ENCODE measurements around the gene ATXN2. TPM values are rescaled to one million over a fixed set of nuclear protein-coding genes. Genes with fewer than 3 reads are reported as not detected.
"Not testable (repeated sequence)": the region's sequence is repeated elsewhere in the genome, so short reads cannot be mapped to it uniquely, and the experiment has no call there.

ATXN2 gene
- total RNA-seq, 1 experiment from 2014 or later = 20.7 TPM

DNA sequence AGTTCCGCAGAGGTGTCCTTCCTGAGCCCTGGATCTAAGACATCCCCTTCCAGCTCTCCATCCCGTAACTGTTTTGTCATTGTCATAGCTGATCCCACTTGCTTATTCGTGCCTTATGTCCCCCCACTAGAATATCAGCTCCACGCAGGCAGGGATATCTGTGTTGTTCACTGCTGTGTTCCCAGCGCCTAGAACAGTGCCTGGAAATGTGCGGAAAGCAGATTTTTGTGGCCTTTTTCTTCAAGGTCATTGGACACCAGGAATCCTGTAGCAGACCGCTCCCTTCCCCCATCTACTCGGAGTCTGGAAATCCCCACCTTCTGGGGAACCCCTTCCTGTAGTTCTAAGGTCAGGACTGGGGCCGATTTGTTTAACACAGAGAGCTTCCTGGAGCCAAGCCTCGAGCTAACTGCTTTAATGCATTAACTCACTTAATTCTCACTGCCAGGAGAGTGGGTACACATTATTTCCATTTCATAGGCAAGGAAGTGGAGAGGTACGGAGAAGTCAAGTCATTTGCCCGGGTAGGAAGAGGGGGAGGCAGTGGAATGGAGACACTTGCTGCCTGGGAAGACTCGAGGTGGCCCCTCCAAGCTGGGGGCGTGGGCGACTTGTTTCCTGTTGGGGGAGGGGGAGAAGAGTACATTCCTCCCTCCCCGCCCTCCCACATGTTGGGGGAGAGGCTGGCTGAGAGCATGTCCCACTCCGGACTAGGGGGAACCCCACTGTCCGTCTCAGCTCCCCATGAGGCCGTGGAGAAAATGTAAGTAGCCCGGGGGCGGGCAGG, 194.6 kb downstream of the ATXN2 start:
- peak; percentile 46 for DNase-seq (ENCODE audit: low read depth)

- DNase-seq (ENCODE audit: low read depth) = not testable (repeated sequence)
Observed at GRCh38 chr12:111402490-111402824, 196.7 kb downstream of the ATXN2 start.

Other genes starting within 250 kb of the ATXN2 start
- gene PHETA1, start 230.2 kb downstream of the ATXN2 start, total RNA-seq (2014; rRNA removed; shearing (Covaris generic)) = 2.3 and 3.9 TPM in 2 replicates
- 31.5 and 48.6 TPM in 2 replicates for gene SH2B3, start 193.4 kb downstream of the ATXN2 start, total RNA-seq (2014; rRNA removed; shearing (Covaris generic))
- 17.7 and 18.6 TPM in 2 replicates for gene BRAP, start 86.6 kb upstream of the ATXN2 start, total RNA-seq (2014; rRNA removed; shearing (Covaris generic))
- 4.0 and 4.7 TPM in 2 replicates for gene ACAD10, start 86.7 kb upstream of the ATXN2 start, total RNA-seq (2014; rRNA removed; shearing (Covaris generic))
- 9.0 and 20.5 TPM in 2 replicates for gene ALDH2, start 167.6 kb upstream of the ATXN2 start, total RNA-seq (2014; rRNA removed; shearing (Covaris generic))
- gene MAPKAPK5, start 242.9 kb upstream of the ATXN2 start, total RNA-seq (2014; rRNA removed; shearing (Covaris generic)) = 24.0 and 38.8 TPM in 2 replicates

Measured in M059J (cell line).